Gastroesophageal sphincter (tissue), 4 donors: ENCODE results near the gene LRRC73. TPM values are rescaled to one million over a fixed set of nuclear protein-coding genes. Genes with fewer than 3 reads are reported as not detected.
A peak's percentile ranks its signal among the peaks of the same experiment; 100 is the strongest.

Experiments
- ATAC-seq: fragments of 150-250 bp; one replicate; pipeline ENCODE4 v1.9.1; 2016; ENCODE audit warnings: mild to moderate bottlenecking, moderate library complexity
- H3K27ac ChIP-seq, 4 donors: fragments of 200-600 bp; sonication (generic) in 3 of 4; 1 replicate in 3 of 4; 2 replicates in 1 of 4; pipeline ENCODE4 v1.5.1; 2016 to 2019
- H3K27me3 ChIP-seq: fragments of 200-600 bp; sonication (generic); one replicate; pipeline ENCODE4 v1.5.1; 2019
- H3K36me3 ChIP-seq, 2 donors: fragments of 200-600 bp; sonication (generic); one replicate each; pipeline ENCODE4 v1.5.1; 2019; ENCODE audit warnings: control low read depth in 1 of 2
- H3K4me1 ChIP-seq, 3 donors: fragments of 200-600 bp; sonication (generic); 1 replicate in 2 of 3; 2 replicates in 1 of 3; pipeline ENCODE4 v1.5.1; 2016 to 2019; ENCODE audit warnings: control low read depth in 2 of 3
- H3K4me3 ChIP-seq, 2 donors: fragments of 200-600 bp; sonication (generic); one replicate each; pipeline ENCODE4 v1.5.1; 2019; ENCODE audit warnings: mild to moderate bottlenecking in 1 of 2, moderate library complexity in 1 of 2
- H3K9me3 ChIP-seq, 3 donors: fragments of 200-600 bp; sonication (generic); one replicate each; pipeline ENCODE4 v1.5.1; 2017 to 2019; ENCODE audit warnings: control low read depth in 2 of 3
- CTCF ChIP-seq, 4 experiments: fragments of 200-600 bp in 2 of 4; fragments of 450-650 bp in 2 of 4; sonication (generic) in 1 of 4; IDR thresholded peaks; one replicate each; pipeline ENCODE4 v1.5.1; 2017 to 2019; ENCODE audit warnings: antibody characterized with exemption in 4 of 4, mild to moderate bottlenecking in 2 of 4, moderate library complexity in 2 of 4
- EP300 ChIP-seq: sonication (generic); formaldehyde crosslinking; IDR thresholded peaks from one replicate; pipeline ENCODE4 v1.6.1; 2017; ENCODE audit warnings: antibody characterized with exemption, mild to moderate bottlenecking
- POLR2A ChIP-seq, 2 donors: fragments of 450-650 bp; IDR thresholded peaks; one replicate each; pipeline ENCODE4 v1.6.1; 2017; ENCODE audit warnings: antibody characterized with exemption in 2 of 2, mild to moderate bottlenecking in 2 of 2, moderate library complexity in 1 of 2
- POLR2AphosphoS5 ChIP-seq: sonication (generic); formaldehyde crosslinking; IDR thresholded peaks from one replicate; pipeline ENCODE4 v1.6.1; 2017; ENCODE audit warnings: antibody characterized with exemption
- WGBS, 2 donors: methylation state at CpG; one replicate each; pipeline ENCODE4 v1.1.5; 2018; ENCODE audit warnings: low coverage in 1 of 2; 5-methylcytosine and 5-hydroxymethylcytosine counted together
- total RNA-seq, 4 donors: library from RNA; depleted of rRNA; stranded (reverse); fragments of >200 nt; gene quantifications; one replicate each; pipeline ENCODE4 v1.1.0, GENCODE V29; 2016

LRRC73 gene
- total RNA-seq, 4 donors from 2014 or later: 0.16 to 0.31 TPM; not detected in 2

GRCh38 chr6:43511824-43512415 lies 1.8 kb upstream of the LRRC73 start:
- H3K36me3 ChIP-seq: peaks cover 0 to 51% of the 10 kb centered on the region in 2 donors
- ATAC-seq: no peak
- H3K4me1 ChIP-seq: peaks cover 4 to 67% (median 28%) of the 10 kb centered on the region in 3 donors
- peaks cover 7% of the 10 kb centered on the region for H3K27me3 ChIP-seq
- no peak for TF ChIP-seq POLR2AphosphoS5
- H3K27ac ChIP-seq: no peak overlapping the region
- no peaks in the 10 kb centered on the region for H3K9me3 ChIP-seq
- no peak overlapping the region for H3K4me3 ChIP-seq
- 59 to 65% methylated on average over 3 to 5 of the region's 11 CpGs for WGBS, 2 donors

GRCh38 chr6:43510827-43511163 lies 649 bp upstream of the LRRC73 start:
- Histone ChIP-seq H3K36me3 (peaks cover 0 to 55% of the 10 kb centered on the region in 2 donors), H3K4me3 (peak overlapping the region in 1 of 2 donors; percentile 80), H3K27ac (peak overlapping the region in 3 of 4 donors; percentile 68 to 70 (median 69)), H3K4me1 (peaks cover 2 to 67% (median 23%) of the 10 kb centered on the region in 3 donors), H3K27me3 (peaks cover 7% of the 10 kb centered on the region), H3K9me3 (no peaks in the 10 kb centered on the region)
- ATAC-seq: no peak
- TF ChIP-seq EP300: no peak
- TF ChIP-seq POLR2A (IDR thresholded peaks at IDR 0.05): no peak
- no peak for TF ChIP-seq CTCF (IDR thresholded peaks at IDR 0.05)
- TF ChIP-seq POLR2AphosphoS5: no peak
- WGBS, 2 donors: no CpG with 5 or more reads among the region's 10 CpGs

- Histone ChIP-seq H3K4me3 (peak overlapping the region; percentile 41 to 80), H3K36me3 (peaks cover 0 to 55% of the 10 kb centered on the region in 2 donors), H3K4me1 (peaks cover 0 to 53% (median 16%) of the 10 kb centered on the region in 3 donors), H3K27ac (peak overlapping the region in 3 of 4 donors; percentile 68 to 70 (median 69)), H3K9me3 (no peaks in the 10 kb centered on the region), H3K27me3 (peaks cover 7% of the 10 kb centered on the region)
- WGBS, 2 donors: 20 to 29% methylated on average over 2 to 18 of the region's 69 CpGs
- ATAC-seq: peak; percentile 15
- no peak for TF ChIP-seq POLR2AphosphoS5
- TF ChIP-seq EP300: no peak
- no peak for TF ChIP-seq POLR2A (IDR thresholded peaks at IDR 0.05)
- no peak for TF ChIP-seq CTCF (IDR thresholded peaks at IDR 0.05)
Observed at GRCh38 chr6:43509142-43509983, 783 bp downstream of the LRRC73 start.

GRCh38 chr6:43508481-43509141 lies 1.5 kb downstream of the LRRC73 start:
- Histone ChIP-seq H3K4me3 (no peak overlapping the region), H3K27ac (no peak overlapping the region), H3K4me1 (peaks cover 0 to 46% (median 16%) of the 10 kb centered on the region in 3 donors), H3K9me3 (no peaks in the 10 kb centered on the region), H3K36me3 (peaks cover 0 to 55% of the 10 kb centered on the region in 2 donors), H3K27me3 (peaks cover 7% of the 10 kb centered on the region)
- no peak for TF ChIP-seq EP300
- no peak for TF ChIP-seq POLR2A (IDR thresholded peaks at IDR 0.05)
- TF ChIP-seq CTCF (IDR thresholded peaks at IDR 0.05): no peak
- TF ChIP-seq POLR2AphosphoS5: no peak
- ATAC-seq: no peak
- 56% methylated on average over 3 of the region's 8 CpGs; no CpG with 5 or more reads in 1 of the 2 donors for WGBS, 2 donors

- H3K4me1 ChIP-seq: peaks cover 0 to 41% (median 16%) of the 10 kb centered on the region in 3 donors
- H3K9me3 ChIP-seq: no peaks in the 10 kb centered on the region
- peaks cover 7% of the 10 kb centered on the region for H3K27me3 ChIP-seq
- WGBS, 2 donors: 40 to 51% methylated on average over 1 to 3 of the region's 14 CpGs
- H3K4me3 ChIP-seq: no peak overlapping the region
- H3K27ac ChIP-seq: peak overlapping the region in 2 of 4 donors; percentile 26 to 43
- ATAC-seq: peak; percentile 49
- H3K36me3 ChIP-seq: peaks cover 0 to 55% of the 10 kb centered on the region in 2 donors
- TF ChIP-seq POLR2AphosphoS5 (no peak), POLR2A (IDR thresholded peaks at IDR 0.05) (no peak), CTCF (IDR thresholded peaks at IDR 0.05) (peak in 3 of 4 experiments; percentile 94 to 97 (median 96))
Observed at GRCh38 chr6:43506667-43507471, 3.3 kb downstream of the LRRC73 start.
